GM19397 (cell line): ENCODE data around the gene FRG2B.
"Not testable (repeated sequence)": the region's sequence is repeated elsewhere in the genome, so short reads cannot be mapped to it uniquely, and the experiment has no call there.

Source experiments
- ATAC-seq: cut with Tn5 transposase; IDR thresholded peaks from one replicate; pipeline ENCODE4 v1.9.1; 2021; ENCODE audit warnings: mild to moderate bottlenecking, moderate library complexity; ENCODE audit not compliant: unreplicated experiment

Gene FRG2B

GRCh38 chr10:133626695-133627094 is at the start of gene FRG2B:
TSS of gene FRG2B (minus strand) at chr10:133626795. CDS start at chr10:133626742, 53 bp downstream.
- ATAC-seq, result not testable (repeated sequence)

GRCh38 chr10:133667446-133667845 is 40.9 kb upstream of the FRG2B start:
- not testable (repeated sequence) for ATAC-seq

GRCh38 chr10:133663544-133664160 is 37.1 kb upstream of the FRG2B start:
- not testable (repeated sequence) for ATAC-seq

- ATAC-seq, result not testable (repeated sequence)
These were observed 34.5 kb upstream of the FRG2B start for GRCh38 chr10:133661122-133661521.

GRCh38 chr10:133660516-133660915 is 33.9 kb upstream of the FRG2B start:
- ATAC-seq, result not testable (repeated sequence)

- not testable (repeated sequence) for ATAC-seq
These were observed 30.7 kb upstream of the FRG2B start for GRCh38 chr10:133657276-133657675.

GRCh38 chr10:133648872-133649455 is 22.4 kb upstream of the FRG2B start:
- not testable (repeated sequence) for ATAC-seq

- peak; percentile 92 for ATAC-seq
These were observed 20.6 kb upstream of the FRG2B start for GRCh38 chr10:133647075-133647748.

- ATAC-seq, result not testable (repeated sequence)
These were observed 11.2 kb upstream of the FRG2B start for GRCh38 chr10:133637846-133638235.

- ATAC-seq, result peak; percentile 75
These were observed 10.7 kb upstream of the FRG2B start for GRCh38 chr10:133637202-133637845.

GRCh38 chr10:133630723-133631249 is 4.2 kb upstream of the FRG2B start:
- ATAC-seq, result not testable (repeated sequence)

- not testable (repeated sequence) for ATAC-seq
These were observed 4.1 kb downstream of the FRG2B start for GRCh38 chr10:133622544-133622943.

- ATAC-seq, result no peak
These were observed 7.7 kb downstream of the FRG2B start for GRCh38 chr10:133618851-133619250.

- no peak for ATAC-seq
These were observed 9.4 kb downstream of the FRG2B start for GRCh38 chr10:133617196-133617595.

GRCh38 chr10:133616371-133617130 is 10.0 kb downstream of the FRG2B start:
- no peak for ATAC-seq

GRCh38 chr10:133614830-133615580 is 11.6 kb downstream of the FRG2B start:
- ATAC-seq, result no peak

- no peak for ATAC-seq
These were observed 12.9 kb downstream of the FRG2B start for GRCh38 chr10:133613699-133614098.

GRCh38 chr10:133611079-133611478 is 15.5 kb downstream of the FRG2B start:
- no peak for ATAC-seq

GRCh38 chr10:133608855-133609254 is 17.7 kb downstream of the FRG2B start:
- ATAC-seq, result no peak

- ATAC-seq, result not testable (repeated sequence)
These were observed 23.2 kb downstream of the FRG2B start for GRCh38 chr10:133603434-133603833.
